ENCODE measurements around the gene C3orf18. TPM values are rescaled to one million over a fixed set of nuclear protein-coding genes. Genes with fewer than 3 reads are reported as not detected.

The C3orf18 gene
- polyA plus RNA-seq, 1 of the 3 experiments (the other 2 are of a cell fraction) = 19.7 TPM

DNA sequence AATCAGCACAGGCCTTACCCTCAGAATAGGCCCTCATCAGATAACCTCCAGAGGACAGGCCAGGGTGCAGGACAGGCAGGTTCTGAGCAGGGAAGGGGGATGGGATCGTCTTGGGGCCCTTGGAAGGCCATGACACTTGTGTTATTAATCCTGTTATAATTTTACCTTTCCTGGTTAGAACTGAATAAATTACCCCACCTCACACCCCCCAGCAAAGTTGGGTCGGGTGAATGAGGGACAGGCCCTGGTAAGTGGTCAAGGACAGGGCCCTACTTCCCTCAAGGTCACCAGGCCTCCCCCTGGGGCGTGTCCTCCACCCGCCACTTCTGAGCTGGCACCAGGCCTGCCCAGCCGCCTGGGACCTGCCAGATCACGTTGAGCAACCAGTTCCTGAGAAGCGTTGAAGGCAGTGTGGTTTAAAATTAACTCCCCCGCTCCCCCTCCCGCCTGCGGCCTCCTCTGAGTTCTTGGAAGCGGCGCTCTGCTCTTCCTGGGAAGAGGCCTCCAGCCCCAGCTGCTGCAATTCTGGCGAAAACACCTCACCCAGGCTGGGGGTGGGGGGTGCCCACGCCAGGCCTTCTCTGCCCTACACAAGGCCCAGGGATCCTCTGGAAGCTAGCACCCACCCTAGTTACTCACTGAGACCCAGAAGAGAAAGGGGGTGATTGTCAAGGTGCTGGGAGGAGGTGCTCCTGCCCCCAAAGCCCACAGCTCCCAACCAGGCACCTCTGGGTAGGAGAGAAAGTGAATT lies 33.5 kb upstream of the C3orf18 start (continued):
- TF ChIP-seq, protein P1, sequence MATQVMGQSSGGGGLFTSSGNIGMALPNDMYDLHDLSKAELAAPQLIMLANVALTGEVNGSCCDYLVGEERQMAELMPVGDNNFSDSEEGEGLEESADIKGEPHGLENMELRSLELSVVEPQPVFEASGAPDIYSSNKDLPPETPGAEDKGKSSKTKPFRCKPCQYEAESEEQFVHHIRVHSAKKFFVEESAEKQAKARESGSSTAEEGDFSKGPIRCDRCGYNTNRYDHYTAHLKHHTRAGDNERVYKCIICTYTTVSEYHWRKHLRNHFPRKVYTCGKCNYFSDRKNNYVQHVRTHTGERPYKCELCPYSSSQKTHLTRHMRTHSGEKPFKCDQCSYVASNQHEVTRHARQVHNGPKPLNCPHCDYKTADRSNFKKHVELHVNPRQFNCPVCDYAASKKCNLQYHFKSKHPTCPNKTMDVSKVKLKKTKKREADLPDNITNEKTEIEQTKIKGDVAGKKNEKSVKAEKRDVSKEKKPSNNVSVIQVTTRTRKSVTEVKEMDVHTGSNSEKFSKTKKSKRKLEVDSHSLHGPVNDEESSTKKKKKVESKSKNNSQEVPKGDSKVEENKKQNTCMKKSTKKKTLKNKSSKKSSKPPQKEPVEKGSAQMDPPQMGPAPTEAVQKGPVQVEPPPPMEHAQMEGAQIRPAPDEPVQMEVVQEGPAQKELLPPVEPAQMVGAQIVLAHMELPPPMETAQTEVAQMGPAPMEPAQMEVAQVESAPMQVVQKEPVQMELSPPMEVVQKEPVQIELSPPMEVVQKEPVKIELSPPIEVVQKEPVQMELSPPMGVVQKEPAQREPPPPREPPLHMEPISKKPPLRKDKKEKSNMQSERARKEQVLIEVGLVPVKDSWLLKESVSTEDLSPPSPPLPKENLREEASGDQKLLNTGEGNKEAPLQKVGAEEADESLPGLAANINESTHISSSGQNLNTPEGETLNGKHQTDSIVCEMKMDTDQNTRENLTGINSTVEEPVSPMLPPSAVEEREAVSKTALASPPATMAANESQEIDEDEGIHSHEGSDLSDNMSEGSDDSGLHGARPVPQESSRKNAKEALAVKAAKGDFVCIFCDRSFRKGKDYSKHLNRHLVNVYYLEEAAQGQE (IDR thresholded peaks at IDR 0.05; ENCODE audit: low read depth, low read length) = no peak
- TF ChIP-seq POLR2AphosphoS5 (IDR thresholded peaks at IDR 0.05; ENCODE audit: low read depth, low read length) = 0 out of 2 replicates have a peak, but pooled peaks have one; percentile 14
- TF ChIP-seq RCOR1 (IDR thresholded peaks at IDR 0.05; ENCODE audit: low read length) = peak; percentile 32; the same call in 1 of the 2 replicates
- peak; percentile 16; the same call in 1 of the 2 replicates for TF ChIP-seq RAD21 (IDR thresholded peaks at IDR 0.05; ENCODE audit: low read length)
- TF ChIP-seq NFIC (IDR thresholded peaks at IDR 0.05; ENCODE audit: borderline replicate concordance) = peak; percentile 79
- peak; percentile 39; the same call in 1 of the 2 replicates for TF ChIP-seq RXRA (IDR thresholded peaks at IDR 0.05; ENCODE audit: borderline replicate concordance, low read depth)
- peak; percentile 60 to 75; a peak in 3 of 4 replicates for TF ChIP-seq EP300 (IDR thresholded peaks at IDR 0.05; ENCODE audit: borderline replicate concordance in 1 of 2, low read depth in 1 of 2, low read length in 1 of 2)
- no peak for TF ChIP-seq TAF1 (IDR thresholded peaks at IDR 0.05; ENCODE audit: borderline replicate concordance, low read depth, low read length)
- TF ChIP-seq, protein P2, sequence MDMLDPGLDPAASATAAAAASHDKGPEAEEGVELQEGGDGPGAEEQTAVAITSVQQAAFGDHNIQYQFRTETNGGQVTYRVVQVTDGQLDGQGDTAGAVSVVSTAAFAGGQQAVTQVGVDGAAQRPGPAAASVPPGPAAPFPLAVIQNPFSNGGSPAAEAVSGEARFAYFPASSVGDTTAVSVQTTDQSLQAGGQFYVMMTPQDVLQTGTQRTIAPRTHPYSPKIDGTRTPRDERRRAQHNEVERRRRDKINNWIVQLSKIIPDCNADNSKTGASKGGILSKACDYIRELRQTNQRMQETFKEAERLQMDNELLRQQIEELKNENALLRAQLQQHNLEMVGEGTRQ (IDR thresholded peaks at IDR 0.05; ENCODE audit: borderline replicate concordance, low read depth, low read length) = no peak
- TF ChIP-seq ELF1 (IDR thresholded peaks at IDR 0.05) = no peak
- TF ChIP-seq, protein P3, sequence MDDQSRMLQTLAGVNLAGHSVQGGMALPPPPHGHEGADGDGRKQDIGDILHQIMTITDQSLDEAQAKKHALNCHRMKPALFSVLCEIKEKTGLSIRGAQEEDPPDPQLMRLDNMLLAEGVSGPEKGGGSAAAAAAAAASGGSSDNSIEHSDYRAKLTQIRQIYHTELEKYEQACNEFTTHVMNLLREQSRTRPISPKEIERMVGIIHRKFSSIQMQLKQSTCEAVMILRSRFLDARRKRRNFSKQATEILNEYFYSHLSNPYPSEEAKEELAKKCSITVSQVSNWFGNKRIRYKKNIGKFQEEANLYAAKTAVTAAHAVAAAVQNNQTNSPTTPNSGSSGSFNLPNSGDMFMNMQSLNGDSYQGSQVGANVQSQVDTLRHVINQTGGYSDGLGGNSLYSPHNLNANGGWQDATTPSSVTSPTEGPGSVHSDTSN (IDR thresholded peaks at IDR 0.05) = peak; percentile 70
- 0 out of 2 replicates have a peak, but pooled peaks have one; percentile 30 for TF ChIP-seq FOXJ3 (CRISPR knock-in tag; IDR thresholded peaks at IDR 0.05)
- no peak for TF ChIP-seq NRF1 (IDR thresholded peaks at IDR 0.05; ENCODE audit: low read depth, low read length)
- TF ChIP-seq SIN3A (IDR thresholded peaks at IDR 0.05; ENCODE audit: borderline replicate concordance, low read depth, low read length) = peak; percentile 43; the same call in 1 of the 2 replicates
- TF ChIP-seq RFX5 (IDR thresholded peaks at IDR 0.05; ENCODE audit: low read length) = no peak
- no peak for TF ChIP-seq GABPA (IDR thresholded peaks at IDR 0.05; ENCODE audit: low read depth)
- no peak; the same call in 1 of the 2 replicates for TF ChIP-seq JUND (IDR thresholded peaks at IDR 0.05)
- TF ChIP-seq, protein P4, sequence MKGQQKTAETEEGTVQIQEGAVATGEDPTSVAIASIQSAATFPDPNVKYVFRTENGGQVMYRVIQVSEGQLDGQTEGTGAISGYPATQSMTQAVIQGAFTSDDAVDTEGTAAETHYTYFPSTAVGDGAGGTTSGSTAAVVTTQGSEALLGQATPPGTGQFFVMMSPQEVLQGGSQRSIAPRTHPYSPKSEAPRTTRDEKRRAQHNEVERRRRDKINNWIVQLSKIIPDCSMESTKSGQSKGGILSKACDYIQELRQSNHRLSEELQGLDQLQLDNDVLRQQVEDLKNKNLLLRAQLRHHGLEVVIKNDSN (IDR thresholded peaks at IDR 0.05; ENCODE audit: borderline replicate concordance, low read depth) = peak; percentile 34; the same call in 1 of the 2 replicates
- TF ChIP-seq, protein P5, sequence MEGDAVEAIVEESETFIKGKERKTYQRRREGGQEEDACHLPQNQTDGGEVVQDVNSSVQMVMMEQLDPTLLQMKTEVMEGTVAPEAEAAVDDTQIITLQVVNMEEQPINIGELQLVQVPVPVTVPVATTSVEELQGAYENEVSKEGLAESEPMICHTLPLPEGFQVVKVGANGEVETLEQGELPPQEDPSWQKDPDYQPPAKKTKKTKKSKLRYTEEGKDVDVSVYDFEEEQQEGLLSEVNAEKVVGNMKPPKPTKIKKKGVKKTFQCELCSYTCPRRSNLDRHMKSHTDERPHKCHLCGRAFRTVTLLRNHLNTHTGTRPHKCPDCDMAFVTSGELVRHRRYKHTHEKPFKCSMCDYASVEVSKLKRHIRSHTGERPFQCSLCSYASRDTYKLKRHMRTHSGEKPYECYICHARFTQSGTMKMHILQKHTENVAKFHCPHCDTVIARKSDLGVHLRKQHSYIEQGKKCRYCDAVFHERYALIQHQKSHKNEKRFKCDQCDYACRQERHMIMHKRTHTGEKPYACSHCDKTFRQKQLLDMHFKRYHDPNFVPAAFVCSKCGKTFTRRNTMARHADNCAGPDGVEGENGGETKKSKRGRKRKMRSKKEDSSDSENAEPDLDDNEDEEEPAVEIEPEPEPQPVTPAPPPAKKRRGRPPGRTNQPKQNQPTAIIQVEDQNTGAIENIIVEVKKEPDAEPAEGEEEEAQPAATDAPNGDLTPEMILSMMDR (IDR thresholded peaks at IDR 0.05) = no peak
- TF ChIP-seq SMC3 (IDR thresholded peaks at IDR 0.05; ENCODE audit: low read depth, low read length) = no peak
- TF ChIP-seq, protein P6, sequence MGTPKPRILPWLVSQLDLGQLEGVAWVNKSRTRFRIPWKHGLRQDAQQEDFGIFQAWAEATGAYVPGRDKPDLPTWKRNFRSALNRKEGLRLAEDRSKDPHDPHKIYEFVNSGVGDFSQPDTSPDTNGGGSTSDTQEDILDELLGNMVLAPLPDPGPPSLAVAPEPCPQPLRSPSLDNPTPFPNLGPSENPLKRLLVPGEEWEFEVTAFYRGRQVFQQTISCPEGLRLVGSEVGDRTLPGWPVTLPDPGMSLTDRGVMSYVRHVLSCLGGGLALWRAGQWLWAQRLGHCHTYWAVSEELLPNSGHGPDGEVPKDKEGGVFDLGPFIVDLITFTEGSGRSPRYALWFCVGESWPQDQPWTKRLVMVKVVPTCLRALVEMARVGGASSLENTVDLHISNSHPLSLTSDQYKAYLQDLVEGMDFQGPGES (IDR thresholded peaks at IDR 0.05; ENCODE audit: low read depth, low read length) = no peak
